ENCODE data around the gene ERG28.
"Not testable (repeated sequence)": the region's sequence is repeated elsewhere in the genome, so short reads cannot be mapped to it uniquely, and the experiment has no call there.

The ERG28 gene

DNA sequence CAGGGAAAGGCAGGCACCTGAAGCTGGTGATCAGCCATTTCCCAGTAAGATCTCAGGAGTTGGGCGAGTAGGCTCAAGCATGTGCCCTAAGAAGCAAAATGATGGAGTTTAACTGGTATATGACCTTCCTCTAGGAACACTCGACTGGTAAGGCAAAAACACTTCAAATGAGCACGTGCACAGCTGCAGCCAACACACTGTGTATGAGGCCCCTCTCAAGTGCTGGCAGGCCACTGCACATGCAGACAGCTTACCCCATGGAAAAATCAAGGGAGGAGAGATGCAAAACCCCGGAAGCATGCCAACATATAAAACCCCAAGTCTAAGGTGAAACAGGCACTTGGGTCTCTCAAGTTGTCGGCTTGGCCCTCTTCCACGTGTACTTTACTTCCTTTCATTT, 39.6 kb upstream of the ERG28 start:
- no peak for DNase-seq (ENCODE audit: low spot score)
- TF ChIP-seq, protein P1, sequence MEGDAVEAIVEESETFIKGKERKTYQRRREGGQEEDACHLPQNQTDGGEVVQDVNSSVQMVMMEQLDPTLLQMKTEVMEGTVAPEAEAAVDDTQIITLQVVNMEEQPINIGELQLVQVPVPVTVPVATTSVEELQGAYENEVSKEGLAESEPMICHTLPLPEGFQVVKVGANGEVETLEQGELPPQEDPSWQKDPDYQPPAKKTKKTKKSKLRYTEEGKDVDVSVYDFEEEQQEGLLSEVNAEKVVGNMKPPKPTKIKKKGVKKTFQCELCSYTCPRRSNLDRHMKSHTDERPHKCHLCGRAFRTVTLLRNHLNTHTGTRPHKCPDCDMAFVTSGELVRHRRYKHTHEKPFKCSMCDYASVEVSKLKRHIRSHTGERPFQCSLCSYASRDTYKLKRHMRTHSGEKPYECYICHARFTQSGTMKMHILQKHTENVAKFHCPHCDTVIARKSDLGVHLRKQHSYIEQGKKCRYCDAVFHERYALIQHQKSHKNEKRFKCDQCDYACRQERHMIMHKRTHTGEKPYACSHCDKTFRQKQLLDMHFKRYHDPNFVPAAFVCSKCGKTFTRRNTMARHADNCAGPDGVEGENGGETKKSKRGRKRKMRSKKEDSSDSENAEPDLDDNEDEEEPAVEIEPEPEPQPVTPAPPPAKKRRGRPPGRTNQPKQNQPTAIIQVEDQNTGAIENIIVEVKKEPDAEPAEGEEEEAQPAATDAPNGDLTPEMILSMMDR (IDR thresholded peaks at IDR 0.05; ENCODE audit: extremely low read depth, missing control alignments), result no peak

DNA sequence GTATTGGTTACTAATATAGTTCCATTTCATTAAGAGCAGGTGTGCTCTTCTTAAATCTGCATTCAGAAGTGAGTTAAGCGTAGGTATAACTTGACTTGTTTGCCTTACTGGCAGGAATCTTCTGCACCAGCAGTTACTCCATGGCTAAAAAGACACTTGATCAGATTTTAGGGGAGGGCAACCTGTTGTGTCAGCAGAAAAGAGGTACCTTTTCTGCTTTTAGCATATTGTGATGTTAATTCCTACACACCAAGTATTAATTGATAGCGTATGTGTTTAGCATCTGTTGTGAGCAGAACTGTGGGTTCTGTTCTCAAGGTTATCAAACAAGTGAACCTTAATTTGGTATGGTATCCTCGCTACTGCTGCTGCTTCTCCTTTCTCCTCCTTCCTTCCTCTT, 38.7 kb upstream of the ERG28 start:
- no peak for DNase-seq (ENCODE audit: low spot score)
- TF ChIP-seq, protein P1 (IDR thresholded peaks at IDR 0.05; ENCODE audit: extremely low read depth, missing control alignments), result no peak

GRCh38 chr14:75697918-75698317, 37.2 kb upstream of the ERG28 start:
- no peak for DNase-seq (ENCODE audit: low spot score)
- TF ChIP-seq, protein P1 (IDR thresholded peaks at IDR 0.05; ENCODE audit: extremely low read depth, missing control alignments), result no peak

- TF ChIP-seq, protein P1 (IDR thresholded peaks at IDR 0.05; ENCODE audit: extremely low read depth, missing control alignments), result no peak
- DNase-seq (ENCODE audit: low spot score), result no peak
These were observed 36.7 kb upstream of the ERG28 start for GRCh38 chr14:75697386-75697785.

DNA sequence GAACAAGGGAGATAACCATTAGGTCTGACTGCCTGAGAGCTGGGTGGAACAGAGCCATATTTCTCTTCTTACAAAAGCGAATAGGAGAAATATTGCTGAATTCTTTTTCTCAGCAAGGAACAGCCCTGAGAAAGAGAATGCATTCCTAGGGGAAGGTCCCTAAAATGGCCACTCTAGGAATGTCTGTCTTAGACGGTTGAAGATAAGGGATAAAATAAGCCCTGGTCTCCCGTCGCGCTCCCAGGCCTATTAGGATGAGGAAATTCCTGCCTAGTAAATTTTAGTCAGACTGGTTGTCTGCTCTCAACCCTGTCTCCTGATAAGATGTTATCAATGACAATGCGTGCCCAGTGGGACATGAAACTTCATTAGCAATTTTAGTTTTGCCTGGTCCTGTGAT, 34.3 kb upstream of the ERG28 start:
- DNase-seq (ENCODE audit: low spot score), result not testable (repeated sequence)

DNA sequence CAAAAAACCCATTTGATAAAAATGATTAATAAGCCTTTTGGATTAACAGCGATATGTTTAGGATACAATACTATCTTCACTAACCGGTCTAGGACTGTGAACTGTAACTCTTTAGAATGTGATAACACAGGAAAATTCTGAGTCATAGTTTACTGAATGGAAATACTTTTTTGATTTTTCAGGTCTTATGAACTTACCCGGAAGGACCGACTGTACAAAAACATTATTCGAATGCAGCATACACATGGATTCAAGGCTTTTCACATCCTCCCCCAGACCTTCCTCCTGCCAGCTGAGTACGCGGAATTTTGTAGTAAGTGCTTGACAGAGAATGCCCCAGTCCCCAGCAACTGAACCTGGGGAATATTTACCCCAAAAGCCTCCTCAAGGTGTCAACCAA, 29.3 kb upstream of the ERG28 start:
- no peak for DNase-seq (ENCODE audit: low spot score)
- TF ChIP-seq, protein P1 (IDR thresholded peaks at IDR 0.05; ENCODE audit: extremely low read depth, missing control alignments), result no peak

- TF ChIP-seq, protein P1 (IDR thresholded peaks at IDR 0.05; ENCODE audit: extremely low read depth, missing control alignments), result no peak
- DNase-seq (ENCODE audit: low spot score), result no peak
These were observed 28.3 kb upstream of the ERG28 start for GRCh38 chr14:75689012-75689411.

- TF ChIP-seq, protein P1 (IDR thresholded peaks at IDR 0.05; ENCODE audit: extremely low read depth, missing control alignments), result no peak
- no peak for DNase-seq (ENCODE audit: low spot score)
These were observed 25.2 kb upstream of the ERG28 start for GRCh38 chr14:75685910-75686309.

Data from GM20000 (cell line).